IMR-90 (cell line): ENCODE results near the gene AQP12A. TPM values are rescaled to one million over a fixed set of nuclear protein-coding genes. Genes with fewer than 3 reads are reported as not detected.

Experiments used
- ATAC-seq: fragments of 200-7000 bp; cut with Tn5 transposase; 2 replicates; pipeline ENCODE4 v1.9.1; 2020; ENCODE audit warnings: low read depth, mild to moderate bottlenecking, moderate library complexity
- BruUV-seq: library from RNA; stranded (reverse); fragments of 400-500 nt; replicated peaks from 2 replicates; lab custom pipeline; 2021; lab: Mats Ljungman, UMichigan
- CTCF ChIA-PET: fragments of 300-600 bp; formaldehyde crosslinking; extraction: SDS; loops from one replicate; lab custom pipeline; 2021; ENCODE audit warnings: antibody characterized with exemption; lab: Yijun Ruan, JAX
- POLR2A ChIA-PET: fragments of 300-600 bp; sonication (Branson Sonifier 250); formaldehyde crosslinking; loops from one replicate; lab custom pipeline; 2022; ENCODE audit warnings: antibody characterized with exemption; ENCODE audit not compliant: unreplicated experiment; lab: Charles Lee
- DNase-seq: peaks from one replicate; pipeline ENCODE4 v3.0.0; 2013
- H2AFZ ChIP-seq: replicated peaks from 2 replicates; pipeline ENCODE3; 2013; ENCODE audit warnings: low read length, mild to moderate bottlenecking; ENCODE audit not compliant: poor library complexity
- H2AK5ac ChIP-seq: 2 replicates; pipeline ENCODE4 v1.6.1; 2013; ENCODE audit warnings: low read depth, low read length, inconsistent platforms
- H2AK9ac ChIP-seq: replicated peaks from 2 replicates; pipeline ENCODE3; 2013; ENCODE audit warnings: mild to moderate bottlenecking, low read depth, low read length, moderate library complexity; ENCODE audit not compliant: poor library complexity
- H2BK120ac ChIP-seq: 2 replicates; pipeline ENCODE4 v1.6.1; 2013; ENCODE audit warnings: low read depth, low read length, inconsistent platforms
- H2BK15ac ChIP-seq: 3 replicates; pipeline ENCODE4 v1.6.1; 2013; ENCODE audit warnings: low read depth, low read length, inconsistent platforms
- H2BK20ac ChIP-seq: 2 replicates; pipeline ENCODE4 v1.6.1; 2013; ENCODE audit warnings: low read depth, mild to moderate bottlenecking, inconsistent platforms, low read length, moderate library complexity
- H2BK5ac ChIP-seq: 2 replicates; pipeline ENCODE4 v1.6.1; 2013; ENCODE audit warnings: mild to moderate bottlenecking, low read depth, low read length, inconsistent platforms; ENCODE audit not compliant: poor library complexity, severe bottlenecking
- H3K14ac ChIP-seq: replicated peaks from 2 replicates; pipeline ENCODE4 v1.6.1; 2013; ENCODE audit warnings: low read depth, low read length, inconsistent platforms
- H3K18ac ChIP-seq: 2 replicates; pipeline ENCODE4 v1.6.1; 2013; ENCODE audit warnings: low read depth, low read length, control low read depth
- H3K23ac ChIP-seq: 2 replicates; pipeline ENCODE4 v1.6.1; 2013; ENCODE audit warnings: low read depth, low read length, inconsistent platforms
- H3K27ac ChIP-seq: 2 replicates; pipeline ENCODE4 v1.5.1; 2013; ENCODE audit warnings: mild to moderate bottlenecking, control low read depth, low read length; ENCODE audit not compliant: insufficient read depth
- H3K27me3 ChIP-seq: 2 replicates; pipeline ENCODE4 v1.6.1; 2013; ENCODE audit warnings: low read length; ENCODE audit not compliant: control insufficient read depth, insufficient read depth
- H3K36me3 ChIP-seq: 2 replicates; pipeline ENCODE4 v1.6.1; 2013; ENCODE audit warnings: low read length, mixed read lengths; ENCODE audit not compliant: control insufficient read depth, insufficient read depth
- H3K4ac ChIP-seq: 2 replicates; pipeline ENCODE4 v1.6.1; 2013; ENCODE audit warnings: low read depth, low read length, inconsistent platforms
- H3K4me1 ChIP-seq: 2 replicates; pipeline ENCODE4 v1.6.1; 2013; ENCODE audit warnings: low read length, mixed read lengths; ENCODE audit not compliant: control insufficient read depth, insufficient read depth
- H3K4me2 ChIP-seq: 2 replicates; pipeline ENCODE4 v1.6.1; 2013; ENCODE audit warnings: low read depth, mild to moderate bottlenecking, control low read depth, low read length, moderate library complexity
- H3K4me3 ChIP-seq: 2 replicates; pipeline ENCODE4 v1.5.1; 2013; ENCODE audit warnings: low read depth, mild to moderate bottlenecking, control low read depth, low read length, moderate library complexity; ENCODE audit not compliant: insufficient read depth
- H3K56ac ChIP-seq: 2 replicates; pipeline ENCODE4 v1.6.1; 2013; ENCODE audit warnings: low read length, inconsistent platforms; ENCODE audit not compliant: insufficient read depth; ENCODE audit errors: extremely low read depth
- H3K79me1 ChIP-seq, 2 experiments: 2 replicates each; pipeline ENCODE4 v1.6.1; 2013; ENCODE audit warnings: low read length in 2 of 2, inconsistent platforms in 1 of 2, low read depth in 1 of 2
- H3K9ac ChIP-seq: 2 replicates; pipeline ENCODE4 v1.6.1; 2013; ENCODE audit warnings: low read depth, low read length, control low read depth
- H3K9me1 ChIP-seq: 2 replicates; pipeline ENCODE4 v1.6.1; 2013; ENCODE audit warnings: low read length, inconsistent platforms; ENCODE audit not compliant: insufficient read depth
- H3K9me3 ChIP-seq: 2 replicates; pipeline ENCODE4 v1.6.1; 2013; ENCODE audit warnings: low read length; ENCODE audit not compliant: control insufficient read depth, insufficient read depth
- H4K20me1 ChIP-seq: 2 replicates; pipeline ENCODE4 v1.6.1; 2013; ENCODE audit warnings: low read length, inconsistent platforms; ENCODE audit not compliant: insufficient read depth
- H4K5ac ChIP-seq: 2 replicates; pipeline ENCODE4 v1.6.1; 2013; ENCODE audit warnings: mild to moderate bottlenecking, low read depth, low read length, control low read depth
- H4K8ac ChIP-seq, 2 experiments: 2 replicates each; pipeline ENCODE4 v1.6.1; 2013; ENCODE audit warnings: low read depth in 2 of 2, low read length in 2 of 2, control low read depth in 1 of 2, inconsistent platforms in 1 of 2
- H4K91ac ChIP-seq: 2 replicates; pipeline ENCODE4 v1.6.1; 2013; ENCODE audit warnings: low read depth, low read length, inconsistent platforms; ENCODE audit not compliant: insufficient read depth
- BHLHE40 ChIP-seq: fragments of 150-350 bp; IDR thresholded peaks from 2 replicates; pipeline ENCODE4 v1.6.1; 2016; ENCODE audit warnings: mild to moderate bottlenecking, low read depth, low read length
- CHD1 ChIP-seq: IDR thresholded peaks from 2 replicates; pipeline ENCODE4 v1.6.1; 2012; ENCODE audit warnings: low read depth, low read length, improper control_type of control experiment
- SMC3 ChIP-seq: fragments of 150-350 bp; IDR thresholded peaks from 2 replicates; pipeline ENCODE4 v1.6.1; 2016; ENCODE audit warnings: low read depth, mild to moderate bottlenecking, antibody characterized with exemption, low read length, moderate library complexity
- WGBS, 2 experiments: methylation state at CpG; one replicate each; pipeline versions ENCODE4 v1.1.5 to v1.1.7; 2013; ENCODE audit warnings: missing lambda C conversion rate in 2 of 2; ENCODE audit not compliant: insufficient read length in 1 of 2; ENCODE audit errors: extremely low coverage in 2 of 2; 5-methylcytosine and 5-hydroxymethylcytosine counted together
- dilution Hi-C: fragments of 300-500 bp; cut with HindIII; formaldehyde crosslinking; loops from one replicate; pipeline ENCODE4 v1.14.3; 2018; ENCODE audit warnings: low sequenced_read_pairs; ENCODE audit not compliant: unreplicated experiment
- in situ Hi-C: fragments of 300-500 bp; cut with MboI; formaldehyde crosslinking; loops from 3 replicates; pipeline ENCODE4 v1.14.3; 2019; ENCODE audit warnings: low sequenced_read_pairs, inconsistent platforms, mixed read lengths
- intact Hi-C: fragments of 100-400 bp; cut with micrococcal nuclease; formaldehyde crosslinking; loops from 2 replicates; pipeline ENCODE4 v1.10.0; 2022
- polyA plus RNA-seq, 3 experiments: library from polyadenylated mRNA; depleted of rRNA; stranded (reverse); fragments of >200 nt; gene quantifications; 2 replicates each; pipeline ENCODE4 v1.2.3, GENCODE V29; 2012; ENCODE audit warnings: low replicate concordance in 1 of 3
- total RNA-seq: library from RNA; depleted of rRNA; stranded (reverse); fragments of >200 nt; gene quantifications from 2 replicates; pipeline ENCODE4 v1.2.3, GENCODE V29; 2012

AQP12A gene
- total and polyA plus RNA-seq, 2 of the 4 experiments (the other 2 are of a cell fraction), result not detected

DNA sequence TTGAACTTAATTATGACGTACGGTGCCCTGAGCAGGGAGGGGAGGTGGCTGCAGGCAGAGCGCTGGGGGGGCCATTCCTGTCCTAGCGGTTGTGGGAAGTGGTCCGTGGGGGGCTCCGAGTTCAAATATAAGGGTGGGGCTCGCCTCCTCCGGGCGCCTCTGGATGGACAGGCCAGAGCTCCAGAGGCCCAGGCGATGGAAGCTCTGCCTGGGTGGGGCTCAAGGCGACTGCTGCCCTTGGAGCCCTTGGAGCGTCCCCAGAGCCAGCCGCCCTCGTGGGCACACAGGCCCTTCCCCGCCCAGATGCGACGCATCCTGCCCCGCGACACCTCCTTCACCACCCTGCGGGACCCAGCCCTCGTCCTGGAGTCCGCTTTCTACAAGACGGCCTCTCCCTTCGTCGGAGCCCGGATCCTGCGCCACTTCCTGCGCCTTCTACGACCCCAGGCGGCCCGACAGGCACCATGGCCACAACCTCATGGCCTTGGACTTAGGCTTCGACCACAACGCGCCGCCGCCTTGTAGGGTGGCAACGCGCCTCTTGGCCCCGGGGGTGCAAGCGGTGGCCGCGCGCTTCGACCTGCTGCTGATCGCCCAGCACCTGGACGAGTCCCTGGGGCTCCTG, 19.5 kb upstream of the AQP12A start:
- H3K4ac ChIP-seq, result no peak overlapping the region
- no peak overlapping the region for H3K4me3 ChIP-seq
- H3K4me1 ChIP-seq, result no peaks in the 10 kb centered on the region
- H3K4me2 ChIP-seq, result no peak overlapping the region
- no peaks in the 10 kb centered on the region for H4K20me1 ChIP-seq
- no peak overlapping the region for H4K91ac ChIP-seq
- ChIA-PET POLR2A (no interaction called here), CTCF (no interaction called here)
- no peaks in the 10 kb centered on the region for H3K36me3 ChIP-seq
- peaks cover 24% of the 10 kb centered on the region for H3K27me3 ChIP-seq
- no peak overlapping the region for H2BK120ac ChIP-seq
- H3K56ac ChIP-seq, result no peak overlapping the region
- ATAC-seq (no peak), DNase-seq (no peak)
- no peak overlapping the region for H2BK20ac ChIP-seq
- no peak for TF ChIP-seq CHD1
- no peak for TF ChIP-seq SMC3
- no peak for TF ChIP-seq BHLHE40
- no peak overlapping the region for H2AK9ac ChIP-seq
- no peak overlapping the region for H2BK5ac ChIP-seq
- no peak overlapping the region for H4K8ac ChIP-seq
- H2BK15ac ChIP-seq, result no peak overlapping the region
- H3K18ac ChIP-seq, result no peak overlapping the region
- H3K9me1 ChIP-seq, result no peaks in the 10 kb centered on the region
- H3K23ac ChIP-seq, result no peak overlapping the region
- no peak overlapping the region for H3K14ac ChIP-seq
- H3K9ac ChIP-seq, result no peak overlapping the region
- WGBS, 2 experiments, result 39% methylated on average over 26 of the region's 46 CpGs; no CpG with 5 or more reads in 1 of the 2 experiments
- intact Hi-C loops (no loop called here), dilution Hi-C loops (no loop called here), in situ Hi-C loops (no loop called here)
- no TSS peak for BruUV-seq
- H3K27ac ChIP-seq, result no peak overlapping the region
- no peak overlapping the region for H4K5ac ChIP-seq
- no peak overlapping the region for H2AFZ ChIP-seq
- no peak overlapping the region for H2AK5ac ChIP-seq
- no peaks in the 10 kb centered on the region for H3K9me3 ChIP-seq
- no peaks in the 10 kb centered on the region for H3K79me1 ChIP-seq
